ENCODE results near the gene PLEKHB2. TPM values are rescaled to one million over a fixed set of nuclear protein-coding genes. Genes with fewer than 3 reads are reported as not detected.

PLEKHB2 gene
- total and polyA plus RNA-seq, 2 of the 8 experiments (the other 6 are each of a cell fraction or from before 2014, with no cell fraction given), result 42.4 to 54.8 TPM

GRCh38 chr2:131113566-131114227 is 8.6 kb downstream of the PLEKHB2 start:
- Histone ChIP-seq H2BK120ac (replicated peaks; ENCODE audit: low read depth, low read length) (no peak overlapping the region), H3K79me1 (ENCODE audit: low read depth, low read length) (peaks cover 12% of the 10 kb centered on the region), H2BK5ac (ENCODE audit: low read depth, low read length) (no peak overlapping the region), H2BK15ac (ENCODE audit: low read length) (no peak overlapping the region), H4K8ac (ENCODE audit: extremely low read depth, insufficient read depth, low read length) (no peak overlapping the region), H3K9ac (replicated peaks in 1 of 4; ENCODE audit: extremely low read depth in 1 of 4, low read depth in 3 of 4, low read length in 3 of 4) (no peak overlapping the region), H3K79me2 (ENCODE audit: control insufficient read depth in 1 of 2, insufficient read depth in 2 of 2, low read length in 2 of 2) (peaks cover 12 to 96% of the 10 kb centered on the region in 2 experiments), H3K36me3 (ENCODE audit: control insufficient read depth in 2 of 4, insufficient read depth in 4 of 4, low read length in 3 of 4) (peaks cover 0 to 3% (median 0%) of the 10 kb centered on the region in 4 experiments; a peak in 1 of 8 replicates), H3K27ac (ENCODE audit: low read depth, low read length) (no peak overlapping the region), H4K20me1 (replicated peaks in 1 of 2; ENCODE audit: control insufficient read depth in 1 of 2, insufficient read depth in 2 of 2, low read length in 2 of 2) (peaks cover 6 to 11% of the 10 kb centered on the region in 2 experiments), H3K56ac (replicated peaks; ENCODE audit: insufficient read length, low read depth, low read length) (no peak overlapping the region), H3K23ac (ENCODE audit: insufficient read length) (no peak overlapping the region), H3K4me2 (ENCODE audit: insufficient read depth in 1 of 2, low read depth in 2 of 2, low read length in 2 of 2) (no peak overlapping the region), H3K23me2 (ENCODE audit: low read depth, low read length) (no peaks in the 10 kb centered on the region), H3K18ac (ENCODE audit: extremely low read depth, low read length) (no peak overlapping the region), H4K91ac (replicated peaks; ENCODE audit: insufficient read length, low read length) (no peak overlapping the region), H3K14ac (ENCODE audit: insufficient read length) (no peak overlapping the region), H3K9me3 (ENCODE audit: insufficient read depth in 2 of 2, low read depth in 1 of 2, low read length in 1 of 2) (no peaks in the 10 kb centered on the region), H2AK5ac (ENCODE audit: low read depth, low read length) (no peak overlapping the region), H3K4me1 (replicated peaks in 1 of 4; ENCODE audit: control insufficient read depth in 3 of 4, insufficient read depth in 4 of 4, low read length in 3 of 4) (peaks cover 0 to 13% (median 5%) of the 10 kb centered on the region in 4 experiments; a peak in 2 of 7 replicates), H3K27me3 (replicated peaks in 1 of 4; ENCODE audit: control insufficient read depth in 3 of 4, extremely low read depth in 1 of 4, insufficient read depth in 3 of 4, low read length in 3 of 4) (no peaks in the 10 kb centered on the region), H2BK12ac (ENCODE audit: low read depth, low read length) (no peak overlapping the region; the same call in 1 of the 2 replicates), H2BK20ac (ENCODE audit: low read length) (no peak overlapping the region), H2AFZ (ENCODE audit: low read length) (no peak overlapping the region), H3K4ac (replicated peaks; ENCODE audit: insufficient read length, low read depth, low read length) (no peak overlapping the region), H3K4me3 (ENCODE audit: extremely low read depth in 1 of 4, insufficient read depth in 2 of 4, low read depth in 3 of 4, low read length in 4 of 4) (no peak overlapping the region), H4K5ac (ENCODE audit: insufficient read length, low read depth, low read length) (no peak overlapping the region)
- DNase-seq (ENCODE audit: low read depth in 1 of 2, low spot score in 2 of 2), result no peak
- ChIA-PET CTCF (ENCODE audit: partially characterized antibody) (interaction anchor here (1.0 to 1.5 kb wide), 2 partner anchors 11 to 12 kb away, joined by 3 read pairs; no protein-coding TSS in a partner anchor), POLR2A (ENCODE audit: partially characterized antibody) (interaction anchor here (1.3 to 2.5 kb wide), 2 partner anchors 21 to 23 kb away, joined by 5 to 7 read pairs; no protein-coding TSS in a partner anchor)
- 90% methylated on average over 7 of the region's 7 CpGs; no CpG with 5 or more reads in 1 of the 2 experiments for WGBS, 2 experiments (ENCODE audit: extremely low coverage in 1 of 2, insufficient coverage in 1 of 2, insufficient read length in 1 of 2, insufficient replicate concordance in 2 of 2, low coverage in 1 of 2, low lambda C conversion rate in 2 of 2, missing lambda C conversion rate in 1 of 2)
- FAIRE-seq, result no peak
- TF ChIP-seq SIRT6 (IDR thresholded peaks at IDR 0.05; ENCODE audit: low read length) (no peak), SAP30 (IDR thresholded peaks at IDR 0.05; ENCODE audit: insufficient read depth, insufficient replicate concordance, low read length) (no peak)
